ENCODE results near the gene FEZF1.

Gene FEZF1

GRCh38 chr7:122300956-122301833 is 3.4 kb downstream of the FEZF1 start:
- Histone ChIP-seq H3K36me3 (ENCODE audit: control insufficient read depth, low read length) (no peaks in the 10 kb centered on the region), H3K27ac (ENCODE audit: low read depth, low read length) (no peak overlapping the region), H3K4me3 (ENCODE audit: low read length) (no peak overlapping the region), H3F3A (ENCODE audit: control insufficient read depth, insufficient read depth) (no peaks in the 10 kb centered on the region), H3K4me1 (ENCODE audit: control insufficient read depth, low read length) (no peaks in the 10 kb centered on the region), H3K4me2 (ENCODE audit: low read length) (no peak overlapping the region), H3K79me2 (ENCODE audit: control insufficient read depth, low read length) (no peaks in the 10 kb centered on the region), H3K9me3 (ENCODE audit: control insufficient read depth, insufficient read depth, low read length) (peaks cover 19% of the 10 kb centered on the region; the same call in 1 of the 2 replicates), H3K27me3 (ENCODE audit: control insufficient read depth, low read length) (peaks cover 2% of the 10 kb centered on the region; the same call in 1 of the 2 replicates), H4K20me1 (ENCODE audit: control insufficient read depth, insufficient read depth, low read depth, low read length) (no peaks in the 10 kb centered on the region), H3K9me2 (replicated peaks; ENCODE audit: control insufficient read depth, low read length) (no peaks in the 10 kb centered on the region)
- TF ChIP-seq CTCF (IDR thresholded peaks at IDR 0.05; ENCODE audit: low read depth, low read length, poor library complexity, severe bottlenecking) = no peak
- TF ChIP-seq EZH2phosphoT487 (IDR thresholded peaks at IDR 0.05; ENCODE audit: borderline replicate concordance, low read length) = no peak

- H3K4me2 ChIP-seq (ENCODE audit: low read length) = no peak overlapping the region
- no peaks in the 10 kb centered on the region for H3K4me1 ChIP-seq (ENCODE audit: control insufficient read depth, low read length)
- H3K27me3 ChIP-seq (ENCODE audit: control insufficient read depth, low read length) = peaks cover 2% of the 10 kb centered on the region; the same call in 1 of the 2 replicates
- no peaks in the 10 kb centered on the region for H3F3A ChIP-seq (ENCODE audit: control insufficient read depth, insufficient read depth)
- TF ChIP-seq EZH2phosphoT487 (IDR thresholded peaks at IDR 0.05; ENCODE audit: borderline replicate concordance, low read length) (no peak), CTCF (IDR thresholded peaks at IDR 0.05; ENCODE audit: low read depth, low read length, poor library complexity, severe bottlenecking) (no peak)
- H3K4me3 ChIP-seq (ENCODE audit: low read length) = no peak overlapping the region
- H3K27ac ChIP-seq (ENCODE audit: low read depth, low read length) = no peak overlapping the region
- H4K20me1 ChIP-seq (ENCODE audit: control insufficient read depth, insufficient read depth, low read depth, low read length) = no peaks in the 10 kb centered on the region
- no peaks in the 10 kb centered on the region for H3K9me2 ChIP-seq (replicated peaks; ENCODE audit: control insufficient read depth, low read length)
- H3K36me3 ChIP-seq (ENCODE audit: control insufficient read depth, low read length) = no peaks in the 10 kb centered on the region
- peaks cover 13% of the 10 kb centered on the region; the same call in 1 of the 2 replicates for H3K9me3 ChIP-seq (ENCODE audit: control insufficient read depth, insufficient read depth, low read length)
- H3K79me2 ChIP-seq (ENCODE audit: control insufficient read depth, low read length) = no peaks in the 10 kb centered on the region
Observed at GRCh38 chr7:122300211-122300932, 4.2 kb downstream of the FEZF1 start.

- Histone ChIP-seq H3K27ac (ENCODE audit: low read depth, low read length) (no peak overlapping the region), H3K36me3 (ENCODE audit: control insufficient read depth, low read length) (no peaks in the 10 kb centered on the region), H3K27me3 (ENCODE audit: control insufficient read depth, low read length) (peaks cover 2% of the 10 kb centered on the region; the same call in 1 of the 2 replicates), H4K20me1 (ENCODE audit: control insufficient read depth, insufficient read depth, low read depth, low read length) (no peaks in the 10 kb centered on the region), H3K4me1 (ENCODE audit: control insufficient read depth, low read length) (no peaks in the 10 kb centered on the region), H3K4me2 (ENCODE audit: low read length) (no peak overlapping the region), H3K9me3 (ENCODE audit: control insufficient read depth, insufficient read depth, low read length) (peaks cover 10% of the 10 kb centered on the region; the same call in 1 of the 2 replicates), H3K4me3 (ENCODE audit: low read length) (no peak overlapping the region), H3K9me2 (replicated peaks; ENCODE audit: control insufficient read depth, low read length) (no peaks in the 10 kb centered on the region), H3K79me2 (ENCODE audit: control insufficient read depth, low read length) (no peaks in the 10 kb centered on the region), H3F3A (ENCODE audit: control insufficient read depth, insufficient read depth) (no peaks in the 10 kb centered on the region)
- TF ChIP-seq CTCF (IDR thresholded peaks at IDR 0.05; ENCODE audit: low read depth, low read length, poor library complexity, severe bottlenecking) = no peak
- TF ChIP-seq EZH2phosphoT487 (IDR thresholded peaks at IDR 0.05; ENCODE audit: borderline replicate concordance, low read length) = no peak
Observed at GRCh38 chr7:122299624-122300210, 4.8 kb downstream of the FEZF1 start.
